ENCODE results near the gene SH3PXD2B.

The SH3PXD2B gene

DNA sequence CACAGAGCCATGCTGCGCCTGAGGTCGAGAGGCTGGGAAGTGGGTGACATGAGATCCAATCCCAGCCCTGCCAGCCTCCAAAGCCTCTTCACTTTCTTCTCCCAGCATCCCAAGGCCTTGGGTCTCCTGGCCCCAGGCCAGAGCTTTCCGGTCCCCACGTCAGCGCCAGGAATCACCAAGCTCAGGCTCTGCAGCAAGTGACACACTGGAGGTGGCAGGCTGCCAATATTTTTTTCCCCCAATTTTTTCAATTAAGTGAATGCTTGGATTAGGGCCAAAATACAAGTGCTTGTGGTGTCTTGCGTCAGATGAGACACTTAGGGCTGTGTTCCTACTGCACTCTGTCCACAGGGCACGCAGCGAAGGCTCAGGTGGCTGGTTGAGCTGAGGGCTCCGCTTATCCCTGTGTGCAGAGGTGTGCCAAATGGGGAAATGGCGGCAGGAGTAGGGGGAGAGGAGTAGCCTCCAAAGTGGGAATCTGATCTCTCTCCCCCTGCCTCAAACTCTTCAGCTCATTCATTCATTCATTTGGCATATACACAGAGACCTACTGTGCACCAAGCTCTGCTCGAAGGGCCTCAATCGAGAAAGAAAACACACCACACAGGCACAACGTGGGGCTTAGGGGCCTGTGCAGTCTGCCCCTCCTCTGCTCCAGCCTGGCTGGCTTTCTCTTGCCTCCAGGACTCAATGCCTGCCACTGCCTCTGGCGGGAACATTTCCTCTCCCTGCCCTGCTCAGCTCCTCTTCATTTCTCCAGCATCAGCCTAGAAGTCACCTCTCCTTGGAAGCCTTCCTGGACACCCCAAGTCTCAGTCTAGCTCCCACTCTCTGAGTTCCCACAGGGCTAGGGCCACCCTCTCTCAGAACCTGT, 16.6 kb downstream of the SH3PXD2B start:
- Mint-ChIP-seq H3K27ac (ENCODE audit: low read depth) (no peak overlapping the region), H3K9me3 (no peaks in the 10 kb centered on the region), H3K27me3 (peaks cover 23% of the 10 kb centered on the region), H3K4me1 (no peaks in the 10 kb centered on the region), H3K36me3 (ENCODE audit: insufficient read depth) (peaks cover 2% of the 10 kb centered on the region), H3K4me3 (no peak overlapping the region)
- no peak for ATAC-seq (replicated peaks; ENCODE audit: extremely low read depth, poor library complexity, severe bottlenecking)
- DNase-seq (ENCODE audit: low spot score in 2 of 2) = no peak

DNA sequence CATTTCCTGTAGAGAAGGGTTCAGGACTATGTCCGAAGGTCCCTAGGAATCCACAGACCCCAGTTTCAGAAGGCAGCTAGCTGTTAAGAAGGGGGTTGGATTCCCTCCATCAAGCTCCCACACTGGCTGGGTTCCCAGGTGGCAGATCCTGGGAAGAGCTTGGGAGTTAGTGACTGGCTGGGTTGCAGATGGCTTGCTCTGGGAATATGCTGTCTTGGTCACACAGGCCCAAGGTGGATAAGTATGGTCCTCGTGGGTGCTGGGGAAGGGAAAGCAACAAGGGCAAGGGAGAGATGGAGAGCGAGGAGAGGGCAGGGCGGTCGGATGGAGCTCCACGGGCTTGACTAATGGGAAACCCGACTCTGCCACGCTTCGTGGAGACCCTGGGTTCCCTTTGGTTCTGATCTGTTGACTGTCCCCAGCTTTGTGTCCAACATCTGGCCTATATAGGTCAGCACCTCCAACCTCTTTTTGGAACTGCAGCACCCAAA, 17.4 kb downstream of the SH3PXD2B start:
- peaks cover 2% of the 10 kb centered on the region for H3K36me3 Mint-ChIP-seq (ENCODE audit: insufficient read depth)
- no peaks in the 10 kb centered on the region for H3K9me3 Mint-ChIP-seq
- ATAC-seq (replicated peaks; ENCODE audit: extremely low read depth, poor library complexity, severe bottlenecking) = no peak
- H3K27ac Mint-ChIP-seq (ENCODE audit: low read depth) = no peak overlapping the region
- H3K4me3 Mint-ChIP-seq = no peak overlapping the region
- no peak for DNase-seq (ENCODE audit: low spot score in 2 of 2)
- H3K27me3 Mint-ChIP-seq = peaks cover 29% of the 10 kb centered on the region
- no peaks in the 10 kb centered on the region for H3K4me1 Mint-ChIP-seq

DNA sequence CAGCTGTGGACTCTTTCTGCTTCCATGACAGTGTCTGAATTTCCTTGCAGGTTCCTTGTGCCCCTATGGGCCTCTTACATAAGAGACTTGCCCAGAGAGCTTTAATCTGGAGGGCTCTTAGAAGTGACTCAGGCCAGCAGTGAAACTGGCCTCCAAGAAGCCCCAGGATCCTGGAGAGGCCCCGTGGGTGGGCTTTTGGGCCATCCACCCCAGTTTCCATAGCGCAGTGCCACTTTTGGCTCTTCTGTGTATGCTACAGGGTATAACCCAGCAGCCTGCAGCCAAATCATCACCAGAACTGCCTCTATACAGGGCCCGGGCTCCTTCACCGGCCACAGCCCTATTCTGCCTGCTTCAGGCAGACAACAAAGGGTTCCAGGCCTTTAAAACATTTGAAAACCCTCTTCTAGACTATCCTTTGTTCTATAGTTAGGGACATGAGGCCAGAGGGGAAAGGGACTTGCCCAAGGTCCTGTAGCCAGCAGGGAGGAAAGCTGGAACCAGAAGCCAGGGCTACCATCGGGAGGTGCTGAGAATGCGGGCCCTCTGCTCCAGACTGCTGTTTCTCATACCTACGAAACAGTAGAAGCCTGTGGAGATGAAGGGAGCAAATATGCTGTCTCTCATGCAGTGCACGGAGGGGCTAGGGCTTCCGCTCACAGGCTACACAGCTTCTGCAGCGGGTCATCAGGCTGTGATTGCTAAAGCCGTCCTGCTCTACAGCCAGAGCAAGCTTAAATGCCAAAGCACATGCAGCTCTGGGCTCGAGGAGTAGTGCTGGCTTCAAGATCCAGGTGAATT, 18.0 kb downstream of the SH3PXD2B start:
- Mint-ChIP-seq H3K4me3 (no peak overlapping the region), H3K27me3 (peaks cover 29% of the 10 kb centered on the region), H3K4me1 (no peaks in the 10 kb centered on the region), H3K36me3 (ENCODE audit: insufficient read depth) (no peaks in the 10 kb centered on the region), H3K9me3 (no peaks in the 10 kb centered on the region), H3K27ac (ENCODE audit: low read depth) (no peak overlapping the region)
- ATAC-seq (replicated peaks; ENCODE audit: extremely low read depth, poor library complexity, severe bottlenecking) (no peak), DNase-seq (ENCODE audit: low spot score in 2 of 2) (no peak)

DNA sequence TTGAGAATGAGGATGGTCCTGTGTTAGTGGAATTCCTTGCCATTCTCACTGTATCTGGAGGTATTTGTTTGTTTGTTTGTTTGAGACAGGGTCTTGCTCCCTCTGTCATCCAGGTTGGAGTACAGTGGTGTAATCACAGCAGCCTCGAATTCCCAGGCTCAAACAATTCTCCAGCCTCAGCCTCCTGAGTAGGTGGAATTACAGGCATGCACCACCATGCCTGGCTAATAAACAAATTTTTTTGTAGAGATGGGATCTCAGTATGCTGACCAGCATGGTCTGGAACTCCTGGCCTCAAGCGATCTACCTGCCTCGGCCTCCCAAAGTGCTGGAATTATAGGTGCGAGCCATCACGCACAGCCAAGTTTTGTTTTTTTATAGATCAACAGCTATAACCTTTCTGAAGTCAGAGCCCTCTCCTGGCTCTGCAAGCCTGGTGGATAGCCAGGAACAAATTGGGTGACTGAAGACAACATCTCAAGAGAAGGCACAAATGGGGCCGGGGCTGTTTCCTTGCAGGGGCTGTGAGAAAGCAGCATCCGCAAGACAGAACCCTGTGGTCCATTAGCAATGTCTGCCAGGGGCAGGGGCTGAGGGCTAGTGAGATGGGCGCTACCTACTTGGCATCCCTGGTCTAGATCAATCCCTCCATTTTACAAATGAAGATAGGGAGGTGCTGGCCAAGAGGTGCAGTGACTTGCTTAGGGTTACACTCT, 18.8 kb downstream of the SH3PXD2B start:
- H3K4me3 Mint-ChIP-seq = no peak overlapping the region
- H3K36me3 Mint-ChIP-seq (ENCODE audit: insufficient read depth) = no peaks in the 10 kb centered on the region
- H3K27me3 Mint-ChIP-seq = peaks cover 29% of the 10 kb centered on the region
- no peaks in the 10 kb centered on the region for H3K4me1 Mint-ChIP-seq
- H3K9me3 Mint-ChIP-seq = no peaks in the 10 kb centered on the region
- no peak for DNase-seq (ENCODE audit: low spot score in 2 of 2)
- no peak overlapping the region for H3K27ac Mint-ChIP-seq (ENCODE audit: low read depth)
- no peak for ATAC-seq (replicated peaks; ENCODE audit: extremely low read depth, poor library complexity, severe bottlenecking)

DNA sequence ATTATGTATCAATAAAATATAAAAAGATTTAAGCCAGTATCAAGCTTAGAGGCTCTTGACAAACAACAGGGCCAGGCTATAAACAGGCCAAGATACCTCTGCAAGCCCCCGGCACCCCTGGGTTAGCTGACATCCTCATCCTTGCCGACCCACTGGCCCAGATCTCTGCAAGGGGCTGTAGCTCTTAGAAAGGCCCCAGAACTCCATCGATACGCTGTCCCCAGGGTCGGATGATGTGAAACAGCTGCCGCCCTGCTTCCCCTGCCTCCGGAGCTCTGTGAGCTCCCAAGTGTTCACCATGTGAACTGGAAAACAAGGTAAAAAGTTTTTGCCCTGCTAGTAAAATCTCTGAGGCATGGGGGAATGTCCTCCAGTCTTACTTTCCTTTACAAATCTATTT, 20.1 kb downstream of the SH3PXD2B start:
- Mint-ChIP-seq H3K27ac (ENCODE audit: low read depth) (no peak overlapping the region), H3K4me1 (no peaks in the 10 kb centered on the region), H3K27me3 (peaks cover 29% of the 10 kb centered on the region), H3K36me3 (ENCODE audit: insufficient read depth) (no peaks in the 10 kb centered on the region), H3K9me3 (no peaks in the 10 kb centered on the region), H3K4me3 (no peak overlapping the region)
- DNase-seq (ENCODE audit: low spot score in 2 of 2) = no peak
- no peak for ATAC-seq (replicated peaks; ENCODE audit: extremely low read depth, poor library complexity, severe bottlenecking)

DNA sequence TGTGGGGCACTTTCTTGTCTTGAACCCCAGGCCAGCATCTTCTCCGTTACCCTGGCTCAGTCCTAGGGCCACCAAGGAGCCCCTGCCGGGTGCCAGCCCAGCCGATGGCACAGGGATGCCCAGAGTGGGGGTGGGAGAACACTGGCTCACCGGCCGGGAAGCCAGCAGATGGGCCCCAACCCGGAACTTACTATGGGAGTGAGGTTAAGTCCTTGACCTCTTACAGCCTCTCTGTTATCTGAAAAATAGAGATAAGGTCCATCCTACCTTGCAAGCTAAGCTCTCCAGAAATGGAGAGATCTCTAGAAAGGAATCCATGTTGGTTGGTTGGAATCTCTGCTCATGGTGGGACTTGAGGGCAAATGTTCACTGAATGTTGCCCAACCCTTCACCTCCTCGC, 20.8 kb downstream of the SH3PXD2B start:
- no peak overlapping the region for H3K4me3 Mint-ChIP-seq
- no peaks in the 10 kb centered on the region for H3K9me3 Mint-ChIP-seq
- DNase-seq (ENCODE audit: low spot score in 2 of 2) (no peak), ATAC-seq (replicated peaks; ENCODE audit: extremely low read depth, poor library complexity, severe bottlenecking) (no peak)
- H3K27ac Mint-ChIP-seq (ENCODE audit: low read depth) = no peak overlapping the region
- H3K36me3 Mint-ChIP-seq (ENCODE audit: insufficient read depth) = no peaks in the 10 kb centered on the region
- H3K4me1 Mint-ChIP-seq = no peaks in the 10 kb centered on the region
- peaks cover 29% of the 10 kb centered on the region for H3K27me3 Mint-ChIP-seq

DNA sequence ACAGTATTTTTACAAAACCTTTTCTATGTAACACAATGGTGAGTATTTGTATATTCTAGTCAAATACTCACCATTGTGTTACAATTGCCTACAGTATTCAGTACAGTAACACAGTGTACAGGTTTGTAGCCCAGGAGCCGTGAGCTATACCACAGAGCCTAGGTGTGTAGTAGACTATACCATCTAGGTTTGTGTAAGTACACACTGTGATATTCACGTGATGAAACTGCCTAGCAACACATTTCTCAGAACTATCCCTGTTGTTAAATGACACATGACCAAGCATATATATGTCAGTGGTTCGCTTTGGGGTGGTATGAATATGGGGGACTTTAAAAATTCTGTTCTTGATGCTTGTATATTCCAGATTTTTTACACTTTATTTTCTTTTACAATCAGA, 21.3 kb downstream of the SH3PXD2B start:
- peaks cover 26% of the 10 kb centered on the region for H3K27me3 Mint-ChIP-seq
- no peak overlapping the region for H3K4me3 Mint-ChIP-seq
- H3K36me3 Mint-ChIP-seq (ENCODE audit: insufficient read depth) = no peaks in the 10 kb centered on the region
- DNase-seq (ENCODE audit: low spot score in 2 of 2) (no peak), ATAC-seq (replicated peaks; ENCODE audit: extremely low read depth, poor library complexity, severe bottlenecking) (no peak)
- H3K27ac Mint-ChIP-seq (ENCODE audit: low read depth) = no peak overlapping the region
- no peaks in the 10 kb centered on the region for H3K4me1 Mint-ChIP-seq
- no peaks in the 10 kb centered on the region for H3K9me3 Mint-ChIP-seq

DNA sequence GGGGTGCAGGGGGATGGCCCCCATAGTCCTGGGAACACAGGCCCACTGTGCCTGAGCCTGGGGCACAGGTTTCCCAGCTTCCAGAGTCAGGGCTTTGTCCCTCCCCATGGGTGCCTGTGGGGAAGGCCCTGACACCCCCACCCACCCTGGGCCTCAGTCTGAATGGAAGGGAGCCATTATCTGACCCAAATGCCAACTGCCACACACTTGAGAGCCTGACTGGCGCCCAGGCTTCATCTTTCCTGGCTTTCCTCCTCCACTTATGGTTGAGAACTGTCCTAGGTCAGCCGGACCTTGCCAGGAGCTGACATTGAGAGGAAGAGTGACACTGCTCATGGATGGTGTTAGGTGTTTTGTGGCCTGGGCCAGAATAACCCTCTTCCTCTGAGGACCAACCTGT, 24.0 kb downstream of the SH3PXD2B start:
- Mint-ChIP-seq H3K9me3 (no peaks in the 10 kb centered on the region), H3K4me3 (no peak overlapping the region), H3K36me3 (ENCODE audit: insufficient read depth) (no peaks in the 10 kb centered on the region), H3K27me3 (peaks cover 28% of the 10 kb centered on the region), H3K27ac (ENCODE audit: low read depth) (no peak overlapping the region), H3K4me1 (no peaks in the 10 kb centered on the region)
- no peak for ATAC-seq (replicated peaks; ENCODE audit: extremely low read depth, poor library complexity, severe bottlenecking)
- DNase-seq (ENCODE audit: low spot score in 2 of 2) = no peak

DNA sequence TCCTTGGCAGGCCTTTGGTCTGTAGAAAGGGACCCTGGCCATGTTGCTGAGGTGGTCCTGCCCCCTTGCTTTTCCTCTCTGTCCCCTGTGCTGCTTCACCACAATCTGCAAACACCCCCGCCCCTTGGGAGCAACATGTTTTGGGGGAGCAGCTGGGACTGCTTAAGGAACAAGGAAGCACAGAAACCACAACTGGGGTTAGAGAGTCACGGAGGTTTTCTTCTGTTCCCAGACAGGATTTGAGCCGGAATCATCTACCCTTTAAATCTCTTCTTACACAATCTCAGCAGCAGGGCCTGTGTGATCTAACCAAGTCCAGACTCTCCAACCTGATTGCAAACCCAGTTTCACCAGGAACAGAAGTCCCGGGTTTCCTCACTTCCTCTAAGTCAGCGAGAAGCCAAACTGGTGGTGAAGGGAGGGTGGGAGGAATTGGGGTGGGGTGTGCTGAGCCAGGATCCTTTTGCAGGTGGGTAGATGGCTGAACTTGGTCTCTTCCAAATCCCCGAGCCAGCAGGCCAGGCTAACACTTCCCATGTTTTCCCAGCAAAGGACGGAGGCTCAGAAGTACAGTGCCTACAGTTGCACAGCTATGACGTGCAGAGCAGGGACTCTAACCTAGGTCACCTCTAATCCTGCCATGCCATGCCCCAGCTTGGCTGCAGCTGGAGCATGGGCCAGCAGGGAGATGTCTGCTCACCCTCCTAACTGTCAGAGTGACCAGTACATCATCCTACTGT, 25.0 kb downstream of the SH3PXD2B start:
- no peak for ATAC-seq (replicated peaks; ENCODE audit: extremely low read depth, poor library complexity, severe bottlenecking)
- Mint-ChIP-seq H3K9me3 (no peaks in the 10 kb centered on the region), H3K27me3 (peaks cover 38% of the 10 kb centered on the region), H3K4me1 (no peaks in the 10 kb centered on the region), H3K4me3 (no peak overlapping the region), H3K36me3 (ENCODE audit: insufficient read depth) (no peaks in the 10 kb centered on the region), H3K27ac (ENCODE audit: low read depth) (no peak overlapping the region)
- no peak for DNase-seq (ENCODE audit: low spot score in 2 of 2)

DNA sequence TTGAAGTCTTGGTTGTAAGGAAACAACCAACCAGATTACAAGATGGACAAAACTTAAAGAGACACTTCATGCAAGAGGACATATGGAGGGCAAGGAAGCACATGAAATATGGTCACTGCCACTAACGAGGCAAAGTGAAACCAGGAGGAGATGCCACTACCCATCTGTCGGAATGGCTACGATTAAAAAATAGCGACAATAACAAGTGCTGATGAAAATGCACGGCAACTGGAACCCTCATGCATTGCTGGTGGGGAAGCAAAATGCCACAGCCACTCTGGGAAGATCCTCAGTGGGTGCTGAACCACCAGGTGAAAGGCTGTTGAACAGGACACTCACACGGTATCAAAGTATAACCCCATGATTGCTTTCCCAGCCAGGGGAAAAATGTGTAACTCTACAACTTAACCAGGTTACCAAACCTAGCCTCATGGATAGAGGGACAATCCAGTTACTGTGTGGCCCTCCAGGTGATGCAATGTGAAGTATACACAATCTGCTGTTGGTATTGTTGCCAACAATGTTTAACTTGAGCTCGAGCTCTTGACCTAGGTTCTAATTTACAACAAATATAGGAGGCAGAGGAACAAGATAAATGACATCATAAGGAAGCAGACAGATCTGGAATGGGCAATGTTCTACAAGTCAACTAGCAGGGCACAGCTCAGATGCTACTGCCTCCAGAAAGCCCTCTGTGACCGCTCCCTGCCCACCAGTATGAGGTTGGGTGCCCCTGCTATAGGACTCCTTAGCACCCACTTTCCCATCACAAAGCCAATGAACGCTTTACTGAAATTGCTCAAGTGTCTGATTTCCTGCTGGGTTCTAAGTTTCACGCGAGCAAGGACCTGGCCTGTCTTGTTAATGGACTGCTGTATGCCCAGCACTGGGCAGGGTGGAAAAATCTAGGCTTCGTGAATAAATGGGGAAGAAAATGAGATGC, 25.8 kb downstream of the SH3PXD2B start:
- no peaks in the 10 kb centered on the region for H3K36me3 Mint-ChIP-seq (ENCODE audit: insufficient read depth)
- peaks cover 45% of the 10 kb centered on the region for H3K27me3 Mint-ChIP-seq
- H3K4me1 Mint-ChIP-seq = no peaks in the 10 kb centered on the region
- no peak overlapping the region for H3K4me3 Mint-ChIP-seq
- no peak for ATAC-seq (replicated peaks; ENCODE audit: extremely low read depth, poor library complexity, severe bottlenecking)
- H3K27ac Mint-ChIP-seq (ENCODE audit: low read depth) = no peak overlapping the region
- DNase-seq (ENCODE audit: low spot score in 2 of 2) = no peak
- H3K9me3 Mint-ChIP-seq = no peaks in the 10 kb centered on the region

DNA sequence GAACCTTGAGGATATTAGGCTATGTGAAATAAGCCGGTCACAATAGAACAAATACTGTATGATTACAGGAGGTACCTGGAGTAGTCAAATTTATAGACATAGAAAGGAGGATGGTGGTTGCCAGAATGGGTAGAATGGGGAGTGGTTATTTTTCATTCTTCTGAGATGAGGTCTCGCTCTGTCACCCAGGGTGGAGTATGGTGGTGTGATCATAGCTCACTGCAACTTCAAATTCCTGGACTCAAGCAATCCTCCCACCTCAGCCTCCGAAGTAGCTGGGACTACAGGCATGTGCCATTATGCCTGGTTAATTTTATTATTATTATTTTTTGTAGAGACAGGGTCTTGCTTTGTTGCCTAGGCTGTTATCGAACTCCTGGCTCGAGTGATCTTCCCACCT, 27.1 kb downstream of the SH3PXD2B start:
- H3K27ac Mint-ChIP-seq (ENCODE audit: low read depth) = no peak overlapping the region
- no peaks in the 10 kb centered on the region for H3K36me3 Mint-ChIP-seq (ENCODE audit: insufficient read depth)
- no peak for ATAC-seq (replicated peaks; ENCODE audit: extremely low read depth, poor library complexity, severe bottlenecking)
- no peak for DNase-seq (ENCODE audit: low spot score in 2 of 2)
- no peaks in the 10 kb centered on the region for H3K9me3 Mint-ChIP-seq
- H3K27me3 Mint-ChIP-seq = peaks cover 37% of the 10 kb centered on the region
- no peak overlapping the region for H3K4me3 Mint-ChIP-seq
- no peaks in the 10 kb centered on the region for H3K4me1 Mint-ChIP-seq

All from central memory CD8-positive, alpha-beta T cell (primary cell).